CD4-positive, alpha-beta T cell treated with Interleukin-21 for 1 hour (primary cell): ENCODE measurements around the gene OSBPL2.
A peak's percentile ranks its signal among the peaks of the same experiment; 100 is the strongest.

Source experiments
- DNase-seq: peaks from one replicate; pipeline ENCODE4 v3.0.0-alpha.2; 2020

The OSBPL2 gene

GRCh38 chr20:62208061-62208794, 30.1 kb upstream of the OSBPL2 start:
- DNase-seq = no peak

GRCh38 chr20:62208795-62209755, 29.2 kb upstream of the OSBPL2 start:
- DNase-seq = no peak

DNA sequence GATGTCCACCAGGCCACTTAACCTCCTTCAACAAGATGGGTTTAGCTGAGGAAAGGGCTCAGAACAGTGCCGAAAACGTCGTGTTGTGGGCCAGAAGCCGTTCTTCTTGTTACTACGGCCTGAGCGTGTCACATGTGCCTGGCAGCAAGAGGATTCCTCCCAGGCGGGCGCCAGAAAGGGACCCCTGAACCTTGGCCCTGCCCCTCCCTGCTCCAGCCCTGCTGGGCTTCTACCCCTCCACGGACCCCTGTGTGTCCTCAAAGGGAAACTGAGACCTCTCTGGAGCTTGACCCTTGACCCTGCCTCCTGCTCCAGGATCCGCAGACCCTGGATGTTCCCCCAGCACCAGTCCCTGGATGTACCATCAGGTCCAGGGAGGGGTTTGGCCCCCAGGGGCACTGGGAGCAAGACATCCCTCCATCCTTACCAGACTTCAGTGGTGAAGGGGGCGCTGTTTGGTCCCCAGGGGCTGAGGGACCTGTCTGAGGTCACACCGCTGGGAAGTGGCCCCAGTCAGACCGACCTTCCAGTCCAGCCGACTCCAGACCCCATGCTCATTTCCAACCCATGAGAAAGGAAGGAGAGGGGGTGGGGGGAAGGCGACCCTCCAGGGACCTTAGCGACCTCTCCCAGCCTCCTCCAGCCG, 28.3 kb upstream of the OSBPL2 start:
- no peak for DNase-seq

GRCh38 chr20:62210496-62210855, 27.8 kb upstream of the OSBPL2 start:
- no peak for DNase-seq

GRCh38 chr20:62211216-62211615, 27.1 kb upstream of the OSBPL2 start:
- DNase-seq = no peak

- no peak for DNase-seq
These were observed 26.5 kb upstream of the OSBPL2 start for GRCh38 chr20:62211769-62212288.

DNA sequence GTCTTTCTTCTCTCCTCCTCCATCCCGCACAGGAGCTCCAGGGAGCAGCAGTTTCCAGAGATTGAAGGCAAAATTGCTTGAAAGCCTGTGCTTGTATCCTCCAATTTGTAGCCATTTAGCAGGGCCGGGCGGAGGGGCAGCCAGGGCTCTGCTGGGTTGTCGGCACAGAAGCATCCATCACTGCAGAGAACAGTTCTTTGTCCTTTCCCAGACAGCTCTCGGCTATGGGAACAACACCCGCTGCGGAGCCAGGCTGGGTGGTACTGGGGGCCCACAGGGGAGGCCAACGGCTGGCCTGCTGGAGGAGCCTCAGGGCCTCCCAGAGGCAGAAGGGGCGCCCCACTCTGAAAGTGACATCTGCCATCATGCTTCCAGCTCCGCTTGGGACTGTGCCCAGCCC, 26.0 kb upstream of the OSBPL2 start:
- DNase-seq = no peak

- DNase-seq = no peak
These were observed 24.3 kb upstream of the OSBPL2 start for GRCh38 chr20:62214067-62214466.

GRCh38 chr20:62215020-62215990, 23.0 kb upstream of the OSBPL2 start:
- no peak for DNase-seq

DNA sequence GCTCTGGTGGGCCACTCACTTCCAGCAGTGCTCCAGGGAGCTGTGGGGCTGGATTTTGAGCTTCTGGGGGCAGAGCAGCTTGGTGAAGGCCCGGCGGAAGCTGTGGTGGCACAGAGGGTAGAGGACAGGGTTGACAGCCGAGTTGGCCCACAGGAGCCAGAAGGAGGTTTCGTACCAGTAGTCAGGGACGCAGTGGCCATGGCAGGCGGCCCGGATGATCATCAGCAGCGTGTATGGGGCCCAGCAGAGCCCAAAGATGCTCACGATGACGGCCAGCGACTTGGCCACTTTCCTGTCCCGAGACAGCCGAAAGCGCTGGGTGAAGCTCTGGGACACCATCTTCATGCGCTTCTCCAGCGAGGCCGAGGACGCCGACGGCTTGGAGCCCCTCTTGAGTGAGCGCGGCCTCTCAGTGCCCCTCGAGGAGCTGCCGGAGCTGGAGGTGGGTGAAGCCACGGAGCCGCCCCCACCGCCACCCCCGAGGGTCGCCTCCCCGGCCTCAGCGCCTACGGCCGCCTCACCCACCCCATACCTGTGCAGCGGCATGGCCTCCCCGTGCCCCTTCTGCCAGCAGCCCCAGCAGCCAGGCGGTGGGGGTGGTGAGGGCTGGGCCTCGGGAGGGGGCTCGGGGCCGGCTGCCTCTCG, 22.2 kb upstream of the OSBPL2 start:
- no peak for DNase-seq

GRCh38 chr20:62216636-62217566, 21.4 kb upstream of the OSBPL2 start:
- no peak for DNase-seq

DNA sequence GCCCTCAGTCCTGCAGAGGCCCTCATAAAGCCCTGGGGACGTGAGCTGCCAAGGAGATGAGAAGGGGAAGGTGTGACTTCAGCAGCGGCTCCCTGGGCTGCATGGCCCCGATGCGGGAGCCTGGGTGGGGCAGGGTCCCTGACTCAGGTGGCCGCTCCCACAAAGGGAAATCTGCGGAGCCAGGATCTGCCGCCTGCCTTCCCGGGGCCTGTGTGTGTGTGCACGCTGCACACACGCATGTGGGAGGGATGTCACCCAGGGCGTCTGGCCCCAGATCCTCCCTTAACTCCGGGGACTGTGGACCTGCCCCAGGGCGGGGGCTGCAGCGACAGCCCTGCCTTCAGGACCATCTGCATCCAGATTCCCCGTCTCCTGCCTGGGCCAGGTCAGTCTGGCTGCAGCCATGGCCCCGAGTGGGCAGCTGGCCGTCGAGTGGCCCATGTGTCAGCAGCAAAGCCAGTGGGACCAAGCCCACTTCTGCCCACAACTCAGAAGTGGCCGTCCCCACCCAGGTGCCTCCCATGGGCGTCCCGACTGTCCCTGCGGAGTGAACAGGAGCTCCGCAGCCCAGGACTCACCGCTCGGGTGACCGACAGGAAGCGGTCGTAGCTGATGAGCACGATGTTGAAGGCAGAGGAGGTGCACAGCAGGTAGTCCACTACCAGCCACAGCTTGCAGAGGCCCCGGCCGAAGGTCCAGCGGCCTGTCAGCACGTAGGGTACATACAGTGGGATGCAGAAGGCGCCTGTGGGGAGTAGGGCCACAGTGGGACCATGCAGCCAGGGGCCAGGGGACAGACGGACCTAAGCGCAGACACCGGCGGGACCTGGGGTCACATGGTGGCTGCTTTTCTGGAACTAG, 20.2 kb upstream of the OSBPL2 start:
- DNase-seq = no peak

- DNase-seq = no peak
These were observed 19.0 kb upstream of the OSBPL2 start for GRCh38 chr20:62219101-62219991.

GRCh38 chr20:62219992-62220665, 18.2 kb upstream of the OSBPL2 start, which contains the start of gene HRH3:
TSS of gene HRH3 (minus strand) at chr20:62220278. CDS start at chr20:62219970, 308 bp downstream.
- peak; percentile 52 for DNase-seq

GRCh38 chr20:62220666-62221568, 17.4 kb upstream of the OSBPL2 start:
- no peak for DNase-seq

GRCh38 chr20:62222266-62222850, 16.0 kb upstream of the OSBPL2 start:
- DNase-seq = no peak
